ENCODE data around the gene MAGEA9B.
"Not testable (repeated sequence)": the region's sequence is repeated elsewhere in the genome, so short reads cannot be mapped to it uniquely, and the experiment has no call there.

The MAGEA9B gene

DNA sequence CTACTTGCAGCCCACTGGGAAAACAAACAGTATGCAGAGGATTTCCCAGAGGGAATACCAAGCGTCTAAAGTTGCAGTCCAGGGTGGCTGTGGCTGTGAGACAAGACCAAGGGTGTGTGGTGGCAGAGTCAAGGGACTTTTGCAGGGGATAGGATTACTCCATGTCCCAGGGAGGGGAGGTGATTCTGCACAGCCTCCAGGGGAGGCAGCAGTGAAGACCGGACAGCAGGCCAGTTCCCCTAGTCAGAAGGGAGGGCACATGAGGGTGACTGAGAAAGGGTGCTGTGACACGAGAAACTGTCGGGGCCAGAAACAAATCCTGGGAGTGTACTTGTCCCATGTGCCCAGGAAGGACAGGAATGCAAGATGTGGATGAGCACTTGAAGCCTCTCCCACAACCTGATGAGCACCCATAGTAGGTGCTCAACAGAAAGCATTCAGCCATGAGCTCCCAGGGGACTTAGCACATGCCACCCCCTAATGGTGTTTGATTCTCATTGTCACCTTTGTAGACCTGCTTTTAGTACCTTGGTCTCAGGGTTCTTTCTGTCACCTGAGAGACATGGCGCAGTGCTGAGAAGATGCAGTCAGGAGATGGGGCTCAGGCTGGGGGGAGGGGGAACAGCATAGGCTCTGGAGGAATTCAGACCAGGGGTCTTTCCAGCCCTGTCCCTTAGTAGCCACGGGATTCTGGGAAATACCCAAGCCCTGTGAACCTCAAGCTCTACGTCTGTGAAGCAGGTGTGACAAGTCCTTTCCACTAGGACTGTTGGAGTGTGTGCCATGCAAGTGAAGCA lies 19.4 kb downstream of the MAGEA9B start:
- TF ChIP-seq, protein P1, sequence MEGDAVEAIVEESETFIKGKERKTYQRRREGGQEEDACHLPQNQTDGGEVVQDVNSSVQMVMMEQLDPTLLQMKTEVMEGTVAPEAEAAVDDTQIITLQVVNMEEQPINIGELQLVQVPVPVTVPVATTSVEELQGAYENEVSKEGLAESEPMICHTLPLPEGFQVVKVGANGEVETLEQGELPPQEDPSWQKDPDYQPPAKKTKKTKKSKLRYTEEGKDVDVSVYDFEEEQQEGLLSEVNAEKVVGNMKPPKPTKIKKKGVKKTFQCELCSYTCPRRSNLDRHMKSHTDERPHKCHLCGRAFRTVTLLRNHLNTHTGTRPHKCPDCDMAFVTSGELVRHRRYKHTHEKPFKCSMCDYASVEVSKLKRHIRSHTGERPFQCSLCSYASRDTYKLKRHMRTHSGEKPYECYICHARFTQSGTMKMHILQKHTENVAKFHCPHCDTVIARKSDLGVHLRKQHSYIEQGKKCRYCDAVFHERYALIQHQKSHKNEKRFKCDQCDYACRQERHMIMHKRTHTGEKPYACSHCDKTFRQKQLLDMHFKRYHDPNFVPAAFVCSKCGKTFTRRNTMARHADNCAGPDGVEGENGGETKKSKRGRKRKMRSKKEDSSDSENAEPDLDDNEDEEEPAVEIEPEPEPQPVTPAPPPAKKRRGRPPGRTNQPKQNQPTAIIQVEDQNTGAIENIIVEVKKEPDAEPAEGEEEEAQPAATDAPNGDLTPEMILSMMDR (IDR thresholded peaks at IDR 0.05; ENCODE audit: borderline replicate concordance, control extremely low read depth, extremely low read depth, insufficient read depth, missing control alignments): no peak
- in situ Hi-C loops (cut with MboI; ENCODE audit: low sequenced_read_pairs, unreplicated experiment): no loop called here
- no peak for DNase-seq (ENCODE audit: low spot score)

DNA sequence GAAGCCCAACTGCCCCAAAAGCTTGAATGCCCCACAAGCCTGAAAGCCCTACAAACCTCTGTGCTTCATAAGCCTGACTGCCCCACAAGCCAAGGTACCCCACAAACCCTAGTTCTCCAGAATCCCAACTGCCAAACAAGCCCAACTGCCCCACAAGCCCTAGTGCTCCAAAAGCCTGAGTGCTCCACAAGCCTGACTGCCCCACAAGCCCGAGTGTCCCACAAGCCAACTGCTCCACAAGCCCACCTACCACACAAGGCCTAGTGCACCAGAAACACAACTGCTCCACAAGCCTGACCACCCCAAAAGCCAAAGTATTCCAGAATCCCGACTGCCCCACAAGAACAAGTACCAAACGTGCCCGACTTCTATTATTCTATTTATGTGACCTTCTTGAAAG lies 23.9 kb downstream of the MAGEA9B start:
- DNase-seq (ENCODE audit: low spot score): no peak
- TF ChIP-seq, protein P1 (IDR thresholded peaks at IDR 0.05; ENCODE audit: borderline replicate concordance, control extremely low read depth, extremely low read depth, insufficient read depth, missing control alignments): no peak
- in situ Hi-C loops (cut with MboI; ENCODE audit: low sequenced_read_pairs, unreplicated experiment): no loop called here

DNA sequence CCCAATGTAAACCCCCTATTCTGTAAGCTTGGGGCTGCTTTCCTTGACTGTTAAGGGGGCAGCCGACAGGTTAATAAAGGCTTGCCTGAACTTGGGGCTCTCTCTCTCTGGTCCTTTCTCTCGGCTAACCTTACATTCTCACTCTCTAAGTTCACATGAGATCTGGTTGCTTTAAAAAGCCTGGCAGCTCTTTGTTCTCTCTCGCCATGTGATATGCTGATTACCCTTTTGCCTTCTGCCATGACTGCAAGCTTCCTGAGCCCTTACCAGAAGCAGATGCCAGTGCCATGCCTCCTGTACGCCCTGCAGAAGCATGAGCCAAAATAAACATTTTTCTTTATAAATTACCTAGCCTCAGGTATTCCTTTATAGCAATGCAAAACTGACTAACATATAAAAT lies 32.0 kb downstream of the MAGEA9B start:
- not testable (repeated sequence) for DNase-seq (ENCODE audit: low spot score)

DNA sequence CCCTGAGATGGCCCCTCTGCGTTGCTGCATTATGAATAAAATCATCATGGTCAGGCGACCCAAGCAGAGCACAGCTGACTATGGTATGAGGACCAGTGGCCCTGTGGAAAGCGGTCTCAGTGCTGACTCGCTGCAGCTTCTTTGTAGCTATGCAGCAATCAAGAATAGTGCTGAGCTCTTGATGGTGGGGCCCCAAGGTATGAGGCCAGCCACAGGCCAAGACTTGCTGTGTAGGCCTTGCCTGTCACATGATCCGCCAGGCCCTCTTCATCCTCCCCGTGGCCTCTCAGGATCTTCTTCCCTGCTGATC lies 35.4 kb downstream of the MAGEA9B start:
- in situ Hi-C loops (cut with MboI; ENCODE audit: low sequenced_read_pairs, unreplicated experiment); DNase-seq (ENCODE audit: low spot score): not testable (repeated sequence)

More for the DNA sequence above, 32.0 kb downstream of the MAGEA9B start:
- in situ Hi-C loops (cut with MboI; ENCODE audit: low sequenced_read_pairs, unreplicated experiment): not testable (repeated sequence)

DNA sequence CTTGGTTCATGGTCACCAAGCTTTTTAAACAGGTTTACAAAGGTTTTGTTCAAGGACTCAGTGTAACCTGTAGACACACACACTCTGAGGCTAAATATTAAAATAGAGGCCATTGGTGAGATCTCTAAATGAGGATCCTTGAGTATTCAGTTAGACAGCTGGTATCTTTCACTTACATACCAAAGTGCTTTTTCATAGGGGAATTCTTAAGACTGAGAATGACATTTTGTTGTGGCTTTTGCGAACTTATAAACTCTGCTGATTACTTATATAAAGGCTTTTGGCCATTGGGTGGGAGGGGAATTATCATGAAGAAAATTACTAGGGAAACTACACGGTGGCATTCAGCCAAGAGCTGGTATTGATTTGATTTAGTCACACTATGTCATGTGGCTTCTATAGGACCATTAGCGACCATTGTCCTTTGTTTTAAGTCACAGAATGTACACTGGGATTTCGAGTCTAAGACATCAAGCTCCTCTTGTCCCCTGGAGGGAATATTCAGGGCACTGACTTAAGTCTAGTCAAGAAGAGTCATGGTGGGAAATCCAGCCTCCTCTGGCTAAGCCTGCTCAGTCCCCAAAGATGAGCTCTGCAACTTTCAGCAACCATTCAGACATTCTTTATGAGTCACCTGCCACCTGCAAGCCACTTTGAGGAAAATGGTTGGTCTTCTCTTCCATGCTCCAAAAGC lies 35.9 kb downstream of the MAGEA9B start:
- in situ Hi-C loops (cut with MboI; ENCODE audit: low sequenced_read_pairs, unreplicated experiment); DNase-seq (ENCODE audit: low spot score): not testable (repeated sequence)

DNA sequence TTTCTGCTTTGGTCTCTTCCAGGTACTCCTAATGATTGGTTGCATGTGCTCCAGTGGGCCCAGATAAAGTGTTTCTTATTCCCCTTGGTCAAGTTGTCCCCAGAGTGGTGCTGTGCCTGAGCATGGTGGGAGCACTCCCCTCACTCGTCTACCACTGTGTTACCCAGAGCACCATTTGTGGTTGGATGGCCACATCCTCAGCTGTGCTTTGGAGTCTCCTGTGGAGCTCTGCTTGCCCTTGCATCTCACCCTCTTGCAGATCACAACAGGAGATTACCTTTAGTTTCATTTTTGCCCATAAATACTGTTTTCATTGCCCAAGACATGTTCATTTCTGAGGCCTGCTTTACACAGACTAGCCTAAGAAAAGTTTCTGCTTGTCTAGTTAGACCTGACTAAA lies 36.8 kb downstream of the MAGEA9B start:
- in situ Hi-C loops (cut with MboI; ENCODE audit: low sequenced_read_pairs, unreplicated experiment); DNase-seq (ENCODE audit: low spot score): not testable (repeated sequence)

DNA sequence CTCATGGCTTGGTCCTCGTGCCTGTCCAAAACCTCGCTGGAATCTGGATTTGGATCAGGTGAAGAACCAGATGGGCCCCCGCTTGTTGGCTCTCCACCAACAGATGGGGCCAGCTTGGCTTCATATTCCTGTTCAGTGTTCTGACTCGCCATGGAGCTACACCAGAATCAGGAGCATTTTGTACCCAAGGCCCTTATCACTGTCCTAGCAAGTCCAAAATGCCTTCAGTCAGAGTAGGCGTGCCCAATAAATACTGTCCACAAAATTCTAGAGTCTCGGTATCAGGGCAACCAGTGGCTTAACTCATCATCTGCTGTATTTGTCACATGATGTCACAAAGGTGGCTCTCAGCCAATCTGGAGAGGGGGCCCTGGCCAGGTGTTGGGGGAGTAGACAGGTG lies 37.6 kb downstream of the MAGEA9B start, which contains the start of gene HSFX3:
TSS of gene HSFX3 (minus strand) at position 224 of the 400 bp plus-strand sequence. CDS start at position 152, 72 bp downstream.
- DNase-seq (ENCODE audit: low spot score); in situ Hi-C loops (cut with MboI; ENCODE audit: low sequenced_read_pairs, unreplicated experiment): not testable (repeated sequence)

DNA sequence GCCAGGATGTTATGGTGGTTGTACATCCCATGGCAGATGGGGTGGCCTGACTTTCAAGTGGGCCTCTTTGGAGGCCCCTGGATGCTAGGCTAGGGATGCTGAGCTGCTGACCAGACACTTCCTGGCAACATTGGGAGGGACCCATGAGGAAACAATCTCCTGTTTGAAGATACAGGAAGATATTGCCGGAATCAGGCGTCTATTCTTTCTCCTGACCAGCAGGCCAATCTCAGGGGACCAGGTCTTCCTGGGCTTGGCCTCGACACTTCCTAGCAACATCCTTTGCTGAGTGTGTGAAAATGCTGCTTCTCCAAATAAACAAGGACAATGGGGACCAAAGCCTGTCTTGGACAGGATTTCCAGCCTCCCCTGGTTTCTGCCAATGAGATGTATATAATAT lies 39.5 kb downstream of the MAGEA9B start:
- DNase-seq (ENCODE audit: low spot score); in situ Hi-C loops (cut with MboI; ENCODE audit: low sequenced_read_pairs, unreplicated experiment): not testable (repeated sequence)

DNA sequence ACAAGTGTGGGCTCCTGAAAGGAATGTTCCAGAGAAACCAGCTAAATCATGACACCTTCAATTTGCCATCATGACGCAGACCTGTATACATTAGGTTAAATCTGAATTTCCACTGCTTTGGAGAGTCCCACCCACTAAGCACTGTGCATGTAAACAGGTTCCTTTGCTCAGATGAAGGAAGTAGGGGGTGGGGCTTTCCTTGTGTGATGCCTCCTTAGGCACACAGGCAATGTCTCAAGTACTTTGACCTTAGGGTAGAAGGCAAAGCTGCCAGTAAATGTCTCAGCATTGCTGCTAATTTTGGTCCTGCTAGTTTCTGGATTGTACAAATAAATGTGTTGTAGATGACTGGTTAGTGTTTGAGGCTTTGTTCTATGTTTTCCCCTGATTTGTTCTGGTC lies 40.3 kb downstream of the MAGEA9B start:
- DNase-seq (ENCODE audit: low spot score); in situ Hi-C loops (cut with MboI; ENCODE audit: low sequenced_read_pairs, unreplicated experiment): not testable (repeated sequence)

DNA sequence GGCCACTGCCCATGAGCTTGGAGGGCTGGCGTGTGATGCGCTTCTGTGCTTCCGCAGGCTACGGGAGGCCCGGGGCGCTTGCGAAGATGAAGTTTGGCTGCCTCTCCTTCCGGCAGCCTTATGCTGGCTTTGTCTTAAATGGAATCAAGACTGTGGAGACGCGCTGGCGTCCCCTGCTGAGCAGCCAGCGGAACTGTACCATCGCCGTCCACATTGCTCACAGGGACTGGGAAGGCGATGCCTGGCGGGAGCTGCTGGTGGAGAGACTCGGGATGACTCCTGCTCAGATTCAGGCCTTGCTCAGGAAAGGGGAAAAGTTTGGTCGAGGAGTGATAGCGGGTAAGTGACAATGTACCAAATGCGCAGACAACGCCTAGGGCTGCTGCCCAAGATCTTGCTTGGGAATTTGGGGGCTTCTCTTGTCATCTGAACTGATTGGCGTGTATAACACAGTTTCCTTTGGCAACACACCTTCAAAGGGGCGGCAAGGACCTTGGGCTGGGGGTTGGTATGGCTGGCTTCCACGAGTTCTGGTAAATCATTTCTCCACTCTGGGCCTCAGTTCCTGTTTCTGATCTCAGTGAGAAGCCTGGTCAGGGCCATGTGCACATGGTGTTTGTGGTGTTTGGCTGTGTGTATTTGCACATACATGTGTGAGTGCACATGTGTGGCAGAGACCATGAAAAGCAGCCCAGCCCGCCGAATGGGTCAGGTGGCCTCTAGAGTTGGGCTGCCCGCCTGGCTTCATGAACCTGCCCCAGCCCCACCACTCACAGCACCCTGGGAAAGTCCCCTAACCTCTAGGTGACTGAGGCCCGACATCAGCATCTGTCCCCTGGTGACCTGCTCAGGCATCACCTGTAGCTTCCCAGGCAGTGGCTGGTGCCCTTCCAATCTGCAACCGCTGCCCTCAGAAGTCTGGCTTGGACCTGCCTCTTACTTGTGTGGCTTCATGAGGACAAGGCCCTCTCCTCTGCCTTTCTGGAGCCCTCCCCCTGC lies 41.4 kb downstream of the MAGEA9B start:
- DNase-seq (ENCODE audit: low spot score); in situ Hi-C loops (cut with MboI; ENCODE audit: low sequenced_read_pairs, unreplicated experiment): not testable (repeated sequence)
